T-cell (primary cell): Measurements from ENCODE around the gene DUOX1. TPM values are rescaled to one million over a fixed set of nuclear protein-coding genes. Genes with fewer than 3 reads are reported as not detected.
"Not testable (repeated sequence)": the region's sequence is repeated elsewhere in the genome, so short reads cannot be mapped to it uniquely, and the experiment has no call there.

Experiments used
- ATAC-seq, 4 experiments: fragments of 200-7000 bp in 3 of 4; fragments of 150-1000 bp in 1 of 4; cut with Tn5 transposase; replicated peaks in 1 of 4; 1 replicate in 3 of 4; 2 replicates in 1 of 4; pipeline ENCODE4 v1.10.0; 2021; ENCODE audit warnings: moderate library complexity in 3 of 4, mild to moderate bottlenecking in 2 of 4, moderate number of reproducible peaks in 1 of 4
- CTCF ChIA-PET, 2 donors: fragments of 300-600 bp; sonication (Branson Sonifier 250); formaldehyde crosslinking; loops; one replicate each; lab custom pipeline; 2022; ENCODE audit warnings: antibody characterized with exemption in 2 of 2; lab: Charles Lee
- POLR2A ChIA-PET, 2 donors: fragments of 300-600 bp; sonication (Branson Sonifier 250); formaldehyde crosslinking; loops; one replicate each; lab custom pipeline; 2022; ENCODE audit warnings: antibody characterized with exemption in 2 of 2; lab: Charles Lee
- DNase-seq, 35 experiments: peaks; one replicate each; pipeline versions ENCODE4 v3.0.0 to v3.0.0-alpha.2; 2013 to 2023
- H3K27ac ChIP-seq: one replicate; pipeline ENCODE4 v1.5.1; 2013; ENCODE audit warnings: low read length
- H3K27me3 ChIP-seq, 2 experiments: replicated peaks in 1 of 2; 1 replicate in 1 of 2; 2 replicates in 1 of 2; pipeline versions ENCODE4 v1.6.1 to v1.7.0; 2013; ENCODE audit warnings: low read length in 1 of 2, mixed read lengths in 1 of 2; ENCODE audit not compliant: control insufficient read depth in 2 of 2, insufficient read depth in 2 of 2; ENCODE audit errors: extremely low read depth in 1 of 2
- H3K36me3 ChIP-seq, 2 donors: 1 replicate in 1 of 2; 2 replicates in 1 of 2; pipeline versions ENCODE4 v1.6.1 to v1.7.0; 2013; ENCODE audit warnings: low read length in 1 of 2; ENCODE audit not compliant: control insufficient read depth in 2 of 2, insufficient read depth in 1 of 2; ENCODE audit errors: extremely low read depth in 1 of 2
- H3K4me1 ChIP-seq, 2 experiments: 1 replicate in 1 of 2; 2 replicates in 1 of 2; pipeline versions ENCODE4 v1.6.1 to v1.7.0; 2013; ENCODE audit warnings: low read length in 2 of 2, mixed read lengths in 1 of 2; ENCODE audit not compliant: insufficient read depth in 2 of 2, control insufficient read depth in 1 of 2; ENCODE audit errors: extremely low read depth in 1 of 2
- H3K4me3 ChIP-seq, 2 donors: 1 replicate in 1 of 2; 2 replicates in 1 of 2; pipeline versions ENCODE4 v1.5.1 to v1.7.0; 2013; ENCODE audit warnings: mild to moderate bottlenecking in 2 of 2, low read length in 1 of 2, moderate library complexity in 1 of 2; ENCODE audit not compliant: control insufficient read depth in 1 of 2; ENCODE audit errors: extremely low read depth in 1 of 2
- H3K9me3 ChIP-seq: 2 replicates; pipeline ENCODE4 v1.7.0; 2013
- H3K27ac Mint-ChIP-seq, 2 donors: one replicate each; pipeline ENCODE4 v1.8.0; 2020 to 2021; ENCODE audit warnings: mild to moderate bottlenecking in 2 of 2, mixed read lengths in 2 of 2
- H3K27me3 Mint-ChIP-seq, 2 donors: one replicate each; pipeline ENCODE4 v1.8.0; 2021 to 2022; ENCODE audit warnings: mixed read lengths in 2 of 2
- H3K36me3 Mint-ChIP-seq: one replicate; pipeline ENCODE4 v1.8.0; 2021; ENCODE audit warnings: mixed read lengths
- H3K4me1 Mint-ChIP-seq, 3 donors: one replicate each; pipeline ENCODE4 v1.8.0; 2020 to 2022; ENCODE audit warnings: mixed read lengths in 3 of 3, mild to moderate bottlenecking in 1 of 3
- H3K4me3 Mint-ChIP-seq, 3 donors: one replicate each; pipeline ENCODE4 v1.8.0; 2020 to 2022; ENCODE audit warnings: mild to moderate bottlenecking in 3 of 3, mixed read lengths in 3 of 3, moderate library complexity in 3 of 3
- H3K9me3 Mint-ChIP-seq, 3 donors: one replicate each; pipeline ENCODE4 v1.8.0; 2020 to 2022; ENCODE audit warnings: mixed read lengths in 3 of 3
- WGBS: methylation state at CpG from one replicate; pipeline ENCODE4 v1.1.5; 2013; ENCODE audit warnings: missing lambda C conversion rate; ENCODE audit not compliant: insufficient coverage; 5-methylcytosine and 5-hydroxymethylcytosine counted together
- total RNA-seq, 35 experiments: library from RNA in 6 of 35; stranded (reverse) in 6 of 35; fragments of 120-200 nt in 1 of 35; gene quantifications; one replicate each; pipeline versions ENCODE4 v1.2.1 to v1.2.4 and lab custom pipeline; 2013 to 2026

Gene DUOX1
- total RNA-seq, 5 donors from 2014 or later (not counting 1 experiment from before 2014, with no cell fraction given), result 0.21 to 0.67 (median 0.34) TPM; not detected in 1

DNA sequence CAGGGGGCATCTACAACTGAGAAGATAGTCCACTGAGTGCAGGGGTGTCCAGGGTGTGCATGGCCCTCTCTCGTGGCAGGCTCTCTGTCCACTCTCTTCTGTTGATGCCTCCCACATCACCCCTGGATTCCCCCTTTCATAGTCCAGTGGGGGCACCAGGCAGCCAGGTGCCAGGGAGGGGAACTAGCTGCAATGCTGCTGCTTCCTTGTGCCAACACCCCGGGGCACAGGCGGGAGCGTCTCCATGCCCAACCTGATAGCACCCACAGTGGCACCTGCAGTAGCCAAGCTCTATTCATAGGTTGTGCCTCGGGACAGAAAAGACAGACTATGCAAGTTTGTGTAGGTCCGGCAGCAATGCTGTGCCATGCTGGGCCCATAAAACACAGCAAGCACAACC is 27.6 kb upstream of the DUOX1 start:
- 88% methylated on average over 4 of the region's 6 CpGs for WGBS
- Mint-ChIP-seq H3K27ac (no peak overlapping the region), H3K4me1 (no peaks in the 10 kb centered on the region), H3K9me3 (no peaks in the 10 kb centered on the region), H3K36me3 (no peaks in the 10 kb centered on the region), H3K4me3 (no peak overlapping the region), H3K27me3 (peaks cover 9 to 35% of the 10 kb centered on the region in 2 donors)
- H3K4me1 ChIP-seq, result no peaks in the 10 kb centered on the region
- no peaks in the 10 kb centered on the region for H3K36me3 ChIP-seq
- DNase-seq (no peak), ATAC-seq (no peak)
- H3K4me3 ChIP-seq, result no peak overlapping the region
- H3K27ac ChIP-seq, result no peak overlapping the region
- CTCF ChIA-PET, result no interaction called here
- H3K9me3 ChIP-seq, result no peaks in the 10 kb centered on the region
- H3K27me3 ChIP-seq, result peaks cover 0 to 27% of the 10 kb centered on the region in 2 experiments
- POLR2A ChIA-PET, result no interaction called here

DNA sequence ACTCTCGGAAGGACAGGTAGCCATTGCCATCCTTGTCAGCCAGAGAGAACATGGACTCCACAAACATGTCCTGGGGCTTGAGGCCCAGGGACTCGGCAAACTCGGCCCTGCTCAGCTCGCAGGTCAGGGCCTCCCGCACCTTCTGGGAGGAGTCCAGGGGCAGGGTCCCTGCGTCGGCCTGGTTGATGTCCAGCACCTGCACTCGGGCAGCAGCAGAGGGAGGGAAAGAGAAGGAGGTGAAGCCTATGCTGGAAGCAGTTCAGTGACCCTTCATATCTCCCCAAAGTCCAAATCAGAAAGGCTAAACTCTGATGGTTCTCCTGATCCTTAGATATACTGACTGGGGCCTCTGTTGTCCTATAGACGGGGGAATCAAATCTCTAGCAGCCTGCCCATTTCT is 25.6 kb upstream of the DUOX1 start:
- H3K4me1 Mint-ChIP-seq, POLR2A ChIA-PET, H3K9me3 ChIP-seq, H3K36me3 Mint-ChIP-seq, H3K4me1 ChIP-seq, H3K4me3 Mint-ChIP-seq, ATAC-seq, H3K27ac Mint-ChIP-seq, H3K36me3 ChIP-seq, H3K27ac ChIP-seq, H3K9me3 Mint-ChIP-seq, H3K4me3 ChIP-seq, CTCF ChIA-PET, DNase-seq: not testable (repeated sequence)
- peaks cover 13 to 46% of the 10 kb centered on the region in 2 donors for H3K27me3 Mint-ChIP-seq
- peaks cover 3 to 42% of the 10 kb centered on the region in 2 experiments for H3K27me3 ChIP-seq
- WGBS, result 67% methylated on average over 1 of the region's 9 CpGs

DNA sequence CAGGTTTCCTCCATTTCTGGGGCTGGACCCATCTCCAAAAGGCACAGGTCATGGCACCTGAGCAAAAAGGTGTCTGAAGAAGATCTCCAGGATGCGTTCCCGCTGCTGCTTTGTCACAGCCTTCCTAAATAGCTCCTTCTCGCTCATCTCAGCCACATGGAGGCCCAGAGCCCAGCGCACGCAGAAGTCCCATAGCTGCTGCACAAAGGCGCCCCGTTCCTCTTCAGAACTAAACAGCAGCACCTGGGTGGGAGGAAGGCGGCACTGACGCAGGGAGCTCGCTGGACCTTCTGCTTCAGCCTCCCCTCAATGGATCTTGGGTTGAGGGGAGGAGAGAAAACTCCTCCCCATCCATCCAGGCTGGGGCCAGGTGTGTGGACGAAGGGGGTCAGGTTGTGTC is 24.2 kb upstream of the DUOX1 start:
- Histone ChIP-seq H3K4me3 (no peak overlapping the region), H3K9me3 (no peaks in the 10 kb centered on the region), H3K27me3 (peaks cover 7 to 56% of the 10 kb centered on the region in 2 experiments), H3K27ac (no peak overlapping the region), H3K36me3 (no peaks in the 10 kb centered on the region), H3K4me1 (no peaks in the 10 kb centered on the region)
- H3K4me3 Mint-ChIP-seq, result no peak overlapping the region
- no peaks in the 10 kb centered on the region for H3K36me3 Mint-ChIP-seq
- ATAC-seq, result no peak
- H3K27me3 Mint-ChIP-seq, result peaks cover 27 to 60% of the 10 kb centered on the region in 2 donors
- peaks cover 1 to 4% (median 4%) of the 10 kb centered on the region in 3 donors for H3K4me1 Mint-ChIP-seq
- H3K9me3 Mint-ChIP-seq, result no peaks in the 10 kb centered on the region
- DNase-seq, result no peak
- 100% methylated on average over 2 of the region's 11 CpGs for WGBS
- ChIA-PET POLR2A (no interaction called here), CTCF (no interaction called here)
- H3K27ac Mint-ChIP-seq, result no peak overlapping the region

DNA sequence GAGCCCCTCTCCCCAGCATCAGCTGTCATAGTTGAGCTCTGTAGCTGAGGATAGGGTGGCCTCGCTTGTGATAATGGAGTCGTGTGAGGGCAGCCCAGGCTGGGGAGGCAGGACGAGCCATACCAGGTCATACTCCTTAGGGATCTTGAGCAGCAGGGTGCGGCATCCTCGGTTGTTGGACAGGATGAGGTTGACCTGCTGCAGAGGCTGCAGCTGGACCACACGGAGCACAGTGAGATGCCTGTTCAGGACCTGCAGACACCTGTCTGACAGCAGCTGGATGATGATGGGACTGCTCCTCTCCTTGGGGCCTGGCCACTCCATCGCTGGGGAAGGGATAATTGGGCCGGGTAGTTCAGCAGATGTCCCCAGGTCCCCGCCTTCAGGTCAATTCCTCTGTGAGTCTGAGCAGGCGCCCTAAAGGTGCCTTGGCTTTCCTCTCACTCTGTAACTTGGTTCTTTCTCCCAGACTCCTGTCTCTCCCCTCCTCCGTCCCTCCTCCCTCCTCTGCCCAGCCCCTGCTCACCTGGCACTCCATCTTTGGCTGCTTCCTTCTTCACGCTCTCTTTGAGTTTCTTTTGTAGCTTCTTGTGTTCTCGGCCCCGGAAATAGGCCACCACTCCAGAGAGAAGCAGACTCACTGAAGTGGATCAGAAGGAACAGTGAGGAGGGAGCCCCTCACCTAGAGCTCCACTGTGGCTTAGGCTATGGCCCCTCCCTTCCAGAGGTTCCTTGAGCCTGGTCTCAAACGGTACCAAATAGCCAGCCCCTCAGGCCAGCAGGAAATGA is 23.6 kb upstream of the DUOX1 start:
- H3K4me1 ChIP-seq, result no peaks in the 10 kb centered on the region
- H3K27me3 Mint-ChIP-seq, result peaks cover 28 to 62% of the 10 kb centered on the region in 2 donors
- peaks cover 7 to 58% of the 10 kb centered on the region in 2 experiments for H3K27me3 ChIP-seq
- CTCF ChIA-PET, result interaction anchor here in 1 of 2 donors (0.6 kb wide), 1 partner anchor 12 kb away, joined by 3 read pairs; no protein-coding TSS in a partner anchor
- H3K9me3 Mint-ChIP-seq, result no peaks in the 10 kb centered on the region
- H3K36me3 Mint-ChIP-seq, result no peaks in the 10 kb centered on the region
- no peak overlapping the region for H3K27ac ChIP-seq
- peaks cover 2 to 4% (median 4%) of the 10 kb centered on the region in 3 donors for H3K4me1 Mint-ChIP-seq
- POLR2A ChIA-PET, result no interaction called here
- H3K4me3 Mint-ChIP-seq, result no peak overlapping the region
- no peaks in the 10 kb centered on the region for H3K36me3 ChIP-seq
- 64% methylated on average over 12 of the region's 15 CpGs for WGBS
- H3K9me3 ChIP-seq, result no peaks in the 10 kb centered on the region
- no peak for DNase-seq
- H3K4me3 ChIP-seq, result no peak overlapping the region
- no peak for ATAC-seq
- H3K27ac Mint-ChIP-seq, result no peak overlapping the region

GRCh38 chr15:45107941-45108630 is 21.7 kb upstream of the DUOX1 start:
- no peak overlapping the region for H3K27ac ChIP-seq
- H3K9me3 ChIP-seq, result no peaks in the 10 kb centered on the region
- H3K4me1 ChIP-seq, result peaks cover 0 to 13% of the 10 kb centered on the region in 2 experiments
- 88% methylated on average over 10 of the region's 10 CpGs for WGBS
- ATAC-seq (no peak), DNase-seq (no peak)
- no peaks in the 10 kb centered on the region for H3K36me3 ChIP-seq
- no peaks in the 10 kb centered on the region for H3K36me3 Mint-ChIP-seq
- H3K27me3 ChIP-seq, result peaks cover 11 to 68% of the 10 kb centered on the region in 2 experiments
- no peaks in the 10 kb centered on the region for H3K9me3 Mint-ChIP-seq
- CTCF ChIA-PET, result interaction anchor here in 1 of 2 donors (0.9 to 1.2 kb wide), 2 partner anchors 10 to 14 kb away, joined by 3 read pairs; no protein-coding TSS in a partner anchor
- H3K27me3 Mint-ChIP-seq, result peaks cover 40 to 65% of the 10 kb centered on the region in 2 donors
- H3K4me3 Mint-ChIP-seq, result no peak overlapping the region
- H3K4me3 ChIP-seq, result no peak overlapping the region
- no peak overlapping the region for H3K27ac Mint-ChIP-seq
- peaks cover 16 to 18% (median 17%) of the 10 kb centered on the region in 3 donors for H3K4me1 Mint-ChIP-seq
- POLR2A ChIA-PET, result no interaction called here

DNA sequence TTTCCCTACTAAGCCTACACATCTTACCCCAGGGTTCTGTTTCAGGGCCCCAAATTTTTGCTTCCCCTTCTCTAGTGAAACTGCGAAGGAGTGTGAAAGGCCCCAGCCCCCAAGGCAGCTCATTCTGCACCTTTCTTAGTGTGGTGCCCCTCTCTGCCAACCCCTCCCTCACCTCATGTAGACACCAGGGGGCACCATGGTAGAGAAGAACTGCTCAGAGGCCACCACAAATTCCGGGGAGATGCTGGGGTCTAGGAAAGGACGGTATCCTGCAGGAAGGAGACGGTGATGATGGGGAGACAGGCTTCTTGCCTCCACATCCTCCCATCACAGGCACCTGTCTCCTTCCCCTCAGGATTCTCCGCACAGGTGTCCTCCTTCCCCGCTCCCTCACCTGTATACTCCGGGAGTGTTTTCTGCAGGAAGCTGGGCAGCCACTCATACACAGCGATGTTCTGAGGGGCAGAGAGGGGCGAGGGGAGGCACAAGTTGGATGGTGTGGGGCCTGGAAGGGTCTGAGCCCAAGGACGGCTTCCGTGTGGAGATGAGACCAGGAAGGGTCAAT is 19.5 kb upstream of the DUOX1 start:
- H3K4me1 Mint-ChIP-seq, result peaks cover 31 to 35% (median 34%) of the 10 kb centered on the region in 3 donors

More for the DNA sequence above, 19.5 kb upstream of the DUOX1 start:
- ChIA-PET CTCF (interaction anchor here in 1 of 2 donors (1.1 kb wide), 1 partner anchor 8 kb away, joined by 4 read pairs; no protein-coding TSS in a partner anchor), POLR2A (interaction anchor here in 1 of 2 donors (0.6 kb wide), 1 partner anchor 28 kb away, joined by 5 read pairs; no protein-coding TSS in a partner anchor)
- WGBS, result 50% methylated on average over 2 of the region's 11 CpGs
- Mint-ChIP-seq H3K9me3 (no peaks in the 10 kb centered on the region), H3K27me3 (peaks cover 59 to 73% of the 10 kb centered on the region in 2 donors), H3K36me3 (no peaks in the 10 kb centered on the region), H3K27ac (no peak overlapping the region), H3K4me3 (peak overlapping the region in 1 of 3 donors; percentile 20)
- H3K36me3 ChIP-seq, result no peaks in the 10 kb centered on the region
- ATAC-seq (no peak), DNase-seq (no peak)
- no peak overlapping the region for H3K4me3 ChIP-seq
- no peaks in the 10 kb centered on the region for H3K9me3 ChIP-seq
- H3K27ac ChIP-seq, result no peak overlapping the region
- H3K4me1 ChIP-seq, result peaks cover 0 to 31% of the 10 kb centered on the region in 2 experiments
- peaks cover 20 to 88% of the 10 kb centered on the region in 2 experiments for H3K27me3 ChIP-seq
